ENCODE results near the gene PLCB1. TPM values are rescaled to one million over a fixed set of nuclear protein-coding genes. Genes with fewer than 3 reads are reported as not detected.

PLCB1 gene
- total RNA-seq, 1 experiment from 2014 or later = 6.8 TPM

DNA sequence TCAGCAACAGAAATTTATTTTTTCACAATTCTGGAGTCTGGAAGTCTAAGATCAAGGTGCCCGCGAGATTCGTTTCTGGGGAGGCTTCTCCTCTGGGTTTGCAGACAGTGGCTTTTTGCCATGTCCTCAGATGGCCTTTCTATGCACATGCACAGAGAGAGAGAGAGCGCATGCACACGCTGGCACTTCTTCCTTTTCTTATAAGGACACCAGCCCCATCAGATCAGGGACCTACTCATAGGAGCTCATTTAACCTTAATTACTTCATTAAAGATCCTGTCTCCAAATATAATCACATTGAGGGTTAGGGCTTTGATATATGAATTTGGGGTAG lies 676.1 kb downstream of the PLCB1 start:
- BruUV-seq (replicated peaks) = no TSS peak
- no peaks in the 10 kb centered on the region for H3K36me3 ChIP-seq (ENCODE audit: insufficient read depth, low read length, poor library complexity, severe bottlenecking)
- no peak overlapping the region for H3K4me3 ChIP-seq (ENCODE audit: low read depth, low read length, poor library complexity, severe bottlenecking)
- no peak for DNase-seq (ENCODE audit: low spot score)
- intact Hi-C loops (cut with micrococcal nuclease; ENCODE audit: unreplicated experiment) = no loop called here
- H3K4me1 ChIP-seq (ENCODE audit: insufficient read depth, low read length, poor library complexity, severe bottlenecking) = peaks cover 17% of the 10 kb centered on the region
- H3K9me3 ChIP-seq (ENCODE audit: low read depth, low read length, poor library complexity, severe bottlenecking) = no peaks in the 10 kb centered on the region
- H3K27ac ChIP-seq (ENCODE audit: low read depth, low read length, poor library complexity, severe bottlenecking) = no peak overlapping the region
- ChIA-PET POLR2A (ENCODE audit: low non-redundant PET) (no interaction called here), CTCF (no interaction called here)
- TF ChIP-seq EZH2 (IDR thresholded peaks at IDR 0.05; ENCODE audit: borderline replicate concordance, low read depth, low read length, poor library complexity, severe bottlenecking) = no peak
- TF ChIP-seq, protein P1, sequence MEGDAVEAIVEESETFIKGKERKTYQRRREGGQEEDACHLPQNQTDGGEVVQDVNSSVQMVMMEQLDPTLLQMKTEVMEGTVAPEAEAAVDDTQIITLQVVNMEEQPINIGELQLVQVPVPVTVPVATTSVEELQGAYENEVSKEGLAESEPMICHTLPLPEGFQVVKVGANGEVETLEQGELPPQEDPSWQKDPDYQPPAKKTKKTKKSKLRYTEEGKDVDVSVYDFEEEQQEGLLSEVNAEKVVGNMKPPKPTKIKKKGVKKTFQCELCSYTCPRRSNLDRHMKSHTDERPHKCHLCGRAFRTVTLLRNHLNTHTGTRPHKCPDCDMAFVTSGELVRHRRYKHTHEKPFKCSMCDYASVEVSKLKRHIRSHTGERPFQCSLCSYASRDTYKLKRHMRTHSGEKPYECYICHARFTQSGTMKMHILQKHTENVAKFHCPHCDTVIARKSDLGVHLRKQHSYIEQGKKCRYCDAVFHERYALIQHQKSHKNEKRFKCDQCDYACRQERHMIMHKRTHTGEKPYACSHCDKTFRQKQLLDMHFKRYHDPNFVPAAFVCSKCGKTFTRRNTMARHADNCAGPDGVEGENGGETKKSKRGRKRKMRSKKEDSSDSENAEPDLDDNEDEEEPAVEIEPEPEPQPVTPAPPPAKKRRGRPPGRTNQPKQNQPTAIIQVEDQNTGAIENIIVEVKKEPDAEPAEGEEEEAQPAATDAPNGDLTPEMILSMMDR (conservative IDR thresholded peaks at IDR 0.05; ENCODE audit: low read depth, low read length) = no peak
- H3K27me3 ChIP-seq (replicated peaks; ENCODE audit: insufficient read depth, low read depth, low read length, poor library complexity) = no peaks in the 10 kb centered on the region

DNA sequence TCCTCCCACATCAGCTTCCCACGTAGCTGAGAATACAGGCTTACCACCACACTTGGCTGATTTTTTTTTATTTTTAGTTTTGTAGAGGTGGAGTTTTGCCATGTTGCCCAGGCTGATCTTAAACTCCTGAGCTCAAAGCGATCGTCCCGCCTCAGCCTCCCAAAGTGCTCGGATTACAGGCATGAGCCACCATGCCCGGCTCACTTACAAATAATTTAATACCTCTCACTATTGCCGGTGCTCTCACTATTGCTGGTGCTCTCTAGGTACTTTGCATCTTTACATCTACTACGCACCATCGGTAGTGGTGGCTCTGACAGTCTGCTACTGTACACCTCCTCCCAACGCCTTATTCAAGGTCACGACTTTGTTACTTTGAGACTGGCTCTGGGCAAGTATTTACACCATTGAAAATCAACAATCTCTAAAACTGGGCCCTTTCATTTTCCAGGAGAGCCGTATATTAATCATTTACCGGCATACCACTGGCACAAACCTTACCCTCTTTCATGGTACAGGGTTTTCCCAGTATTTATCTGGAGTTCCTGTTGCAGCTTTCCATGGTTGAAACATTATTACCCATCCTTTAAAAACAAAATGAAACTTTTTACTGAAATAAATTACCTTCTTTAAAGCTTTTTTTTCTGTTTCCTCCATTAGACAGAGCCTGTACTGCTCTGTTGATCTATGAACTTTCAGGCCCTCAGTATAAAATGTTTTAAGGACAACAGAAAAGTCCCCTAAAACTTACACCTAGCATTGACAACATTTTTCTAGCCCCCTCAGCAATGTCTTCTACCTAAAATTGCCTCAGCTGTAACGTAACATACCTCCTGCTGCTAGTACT lies 677.3 kb downstream of the PLCB1 start:
- no peak overlapping the region for H3K27ac ChIP-seq (ENCODE audit: low read depth, low read length, poor library complexity, severe bottlenecking)
- POLR2A ChIA-PET (ENCODE audit: low non-redundant PET) = no interaction called here
- no TSS peak for BruUV-seq (replicated peaks)
- no peaks in the 10 kb centered on the region for H3K27me3 ChIP-seq (replicated peaks; ENCODE audit: insufficient read depth, low read depth, low read length, poor library complexity)
- no peaks in the 10 kb centered on the region for H3K9me3 ChIP-seq (ENCODE audit: low read depth, low read length, poor library complexity, severe bottlenecking)
- no peaks in the 10 kb centered on the region for H3K36me3 ChIP-seq (ENCODE audit: insufficient read depth, low read length, poor library complexity, severe bottlenecking)
- H3K4me1 ChIP-seq (ENCODE audit: insufficient read depth, low read length, poor library complexity, severe bottlenecking) = peaks cover 17% of the 10 kb centered on the region
- no peak for TF ChIP-seq EZH2 (IDR thresholded peaks at IDR 0.05; ENCODE audit: borderline replicate concordance, low read depth, low read length, poor library complexity, severe bottlenecking)
- TF ChIP-seq, protein P1 (conservative IDR thresholded peaks at IDR 0.05; ENCODE audit: low read depth, low read length) = no peak
- no peak overlapping the region for H3K4me3 ChIP-seq (ENCODE audit: low read depth, low read length, poor library complexity, severe bottlenecking)
- DNase-seq (ENCODE audit: low spot score) = no peak
- intact Hi-C loops (cut with micrococcal nuclease; ENCODE audit: unreplicated experiment) = no loop called here
- CTCF ChIA-PET = no interaction called here

DNA sequence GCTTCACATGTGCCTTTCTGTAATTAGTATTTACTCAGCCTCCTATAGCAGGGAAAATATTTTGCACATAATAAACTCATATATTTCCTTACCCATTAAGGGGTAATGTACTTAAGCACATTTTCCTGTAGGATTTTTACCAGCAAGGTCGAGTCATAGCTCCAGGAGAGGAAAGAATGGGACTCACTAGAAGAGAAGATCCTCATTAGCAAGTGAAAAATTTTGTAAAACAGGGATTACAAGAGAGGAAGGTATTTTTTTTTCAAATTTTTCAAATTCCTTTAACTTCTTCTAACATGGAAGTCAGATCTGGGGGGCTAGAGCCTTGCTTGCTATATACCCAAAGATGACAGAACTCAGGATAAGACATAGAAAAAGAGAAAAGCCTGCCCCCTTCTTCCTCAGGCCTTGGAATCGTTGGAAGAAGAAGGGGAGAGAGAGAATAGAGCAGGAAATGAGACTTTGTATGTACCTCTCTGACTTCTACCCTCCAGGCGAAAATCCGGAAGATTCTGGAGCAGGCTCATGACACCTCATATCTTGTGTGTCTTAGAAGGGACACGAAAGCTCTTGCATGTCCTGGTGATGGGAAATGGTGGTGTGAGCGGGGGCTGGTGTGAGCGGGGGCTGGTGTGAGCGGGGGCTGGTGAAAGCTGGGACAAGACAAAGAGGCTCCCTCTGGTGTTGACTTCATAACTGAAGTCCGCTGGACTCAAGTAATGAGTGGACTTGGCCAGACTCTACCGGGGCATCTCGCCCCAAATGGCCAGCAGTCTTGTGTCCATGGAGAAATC lies 679.9 kb downstream of the PLCB1 start:
- CTCF ChIA-PET = interaction anchor here (0.5 to 1.5 kb wide), 5 partner anchors 21 to 760 kb away, joined by 3 to 14 read pairs (median 8); no protein-coding TSS in a partner anchor
- POLR2A ChIA-PET (ENCODE audit: low non-redundant PET) = no interaction called here

More for the DNA sequence above, 679.9 kb downstream of the PLCB1 start:
- H3K27me3 ChIP-seq (replicated peaks; ENCODE audit: insufficient read depth, low read depth, low read length, poor library complexity) = no peaks in the 10 kb centered on the region
- intact Hi-C loops (cut with micrococcal nuclease; ENCODE audit: unreplicated experiment) = no loop called here
- H3K4me3 ChIP-seq (ENCODE audit: low read depth, low read length, poor library complexity, severe bottlenecking) = no peak overlapping the region
- BruUV-seq (replicated peaks) = no TSS peak
- no peak overlapping the region for H3K27ac ChIP-seq (ENCODE audit: low read depth, low read length, poor library complexity, severe bottlenecking)
- no peaks in the 10 kb centered on the region for H3K36me3 ChIP-seq (ENCODE audit: insufficient read depth, low read length, poor library complexity, severe bottlenecking)
- no peak for TF ChIP-seq EZH2 (IDR thresholded peaks at IDR 0.05; ENCODE audit: borderline replicate concordance, low read depth, low read length, poor library complexity, severe bottlenecking)
- TF ChIP-seq, protein P1 (conservative IDR thresholded peaks at IDR 0.05; ENCODE audit: low read depth, low read length) = no peak
- H3K9me3 ChIP-seq (ENCODE audit: low read depth, low read length, poor library complexity, severe bottlenecking) = no peaks in the 10 kb centered on the region
- H3K4me1 ChIP-seq (ENCODE audit: insufficient read depth, low read length, poor library complexity, severe bottlenecking) = peaks cover 17% of the 10 kb centered on the region
- DNase-seq (ENCODE audit: low spot score) = peak; percentile 14
